ENCODE measurements around the gene CEP57L1.

Gene CEP57L1

GRCh38 chr6:109095036-109095834, at the start of gene CEP57L1:
Gene CEP57L1, plus strand, starts transcription at chr6:109095507. Its CDS starts 49,715 bp downstream, at chr6:109145222.
- peak; percentile 94 for DNase-seq (ENCODE audit: low spot score)

- DNase-seq (ENCODE audit: low spot score): no peak
These were observed 47.1 kb upstream of the CEP57L1 start for GRCh38 chr6:109048176-109048575.

- DNase-seq (ENCODE audit: low spot score): no peak
These were observed 46.5 kb upstream of the CEP57L1 start for GRCh38 chr6:109048670-109049415.

- no peak for DNase-seq (ENCODE audit: low spot score)
These were observed 45.3 kb upstream of the CEP57L1 start for GRCh38 chr6:109050012-109050411.

- no peak for DNase-seq (ENCODE audit: low spot score)
These were observed 44.7 kb upstream of the CEP57L1 start for GRCh38 chr6:109050447-109051102.

- no peak for DNase-seq (ENCODE audit: low spot score)
These were observed 43.8 kb upstream of the CEP57L1 start for GRCh38 chr6:109051301-109052017.

- no peak for DNase-seq (ENCODE audit: low spot score)
These were observed 43.2 kb upstream of the CEP57L1 start for GRCh38 chr6:109052018-109052651.

GRCh38 chr6:109052852-109053251, 42.5 kb upstream of the CEP57L1 start:
- DNase-seq (ENCODE audit: low spot score): no peak

- DNase-seq (ENCODE audit: low spot score): no peak
These were observed 42.0 kb upstream of the CEP57L1 start for GRCh38 chr6:109053336-109053735.

GRCh38 chr6:109055771-109056235, 39.5 kb upstream of the CEP57L1 start:
- no peak for DNase-seq (ENCODE audit: low spot score)

GRCh38 chr6:109056661-109057060, 38.6 kb upstream of the CEP57L1 start:
- DNase-seq (ENCODE audit: low spot score): no peak

- no peak for DNase-seq (ENCODE audit: low spot score)
These were observed 36.7 kb upstream of the CEP57L1 start for GRCh38 chr6:109058620-109059019.

- DNase-seq (ENCODE audit: low spot score): no peak
These were observed 36.2 kb upstream of the CEP57L1 start for GRCh38 chr6:109059153-109059552.

GRCh38 chr6:109059571-109060021, 35.7 kb upstream of the CEP57L1 start:
- peak; percentile 63 for DNase-seq (ENCODE audit: low spot score)

GRCh38 chr6:109060571-109060970, 34.7 kb upstream of the CEP57L1 start:
- no peak for DNase-seq (ENCODE audit: low spot score)

- no peak for DNase-seq (ENCODE audit: low spot score)
These were observed 33.1 kb upstream of the CEP57L1 start for GRCh38 chr6:109062216-109062615.

GRCh38 chr6:109062767-109063352, 32.4 kb upstream of the CEP57L1 start:
- DNase-seq (ENCODE audit: low spot score): no peak

GRCh38 chr6:109069746-109070145, 25.6 kb upstream of the CEP57L1 start:
- DNase-seq (ENCODE audit: low spot score): no peak

GRCh38 chr6:109071125-109071917, 24.0 kb upstream of the CEP57L1 start:
- DNase-seq (ENCODE audit: low spot score): peak; percentile 10

Data from CD4-positive, alpha-beta T cell treated with Interleukin-6 at 100 ng/mL for 8 hours (primary cell).